MM.1S (cell line): Measurements from ENCODE around the gene LCN12.

Experiments used
- EZH2phosphoT487 ChIP-seq: fragments of 300-600 bp; sonication (generic); IDR thresholded peaks from 2 replicates; pipeline ENCODE4 v1.6.1; 2018; ENCODE audit warnings: antibody characterized with exemption, low read length
- TF ChIP-seq, protein P1 (sequence below): fragments of 300-600 bp; sonication (generic); IDR thresholded peaks from 2 replicates; pipeline ENCODE4 v1.5.1; 2016; ENCODE audit warnings: antibody characterized with exemption, low read length, mixed read lengths

GRCh38 chr9:136952876-136953770 lies 1.1 kb downstream of the LCN12 start:
- TF ChIP-seq, protein P1, sequence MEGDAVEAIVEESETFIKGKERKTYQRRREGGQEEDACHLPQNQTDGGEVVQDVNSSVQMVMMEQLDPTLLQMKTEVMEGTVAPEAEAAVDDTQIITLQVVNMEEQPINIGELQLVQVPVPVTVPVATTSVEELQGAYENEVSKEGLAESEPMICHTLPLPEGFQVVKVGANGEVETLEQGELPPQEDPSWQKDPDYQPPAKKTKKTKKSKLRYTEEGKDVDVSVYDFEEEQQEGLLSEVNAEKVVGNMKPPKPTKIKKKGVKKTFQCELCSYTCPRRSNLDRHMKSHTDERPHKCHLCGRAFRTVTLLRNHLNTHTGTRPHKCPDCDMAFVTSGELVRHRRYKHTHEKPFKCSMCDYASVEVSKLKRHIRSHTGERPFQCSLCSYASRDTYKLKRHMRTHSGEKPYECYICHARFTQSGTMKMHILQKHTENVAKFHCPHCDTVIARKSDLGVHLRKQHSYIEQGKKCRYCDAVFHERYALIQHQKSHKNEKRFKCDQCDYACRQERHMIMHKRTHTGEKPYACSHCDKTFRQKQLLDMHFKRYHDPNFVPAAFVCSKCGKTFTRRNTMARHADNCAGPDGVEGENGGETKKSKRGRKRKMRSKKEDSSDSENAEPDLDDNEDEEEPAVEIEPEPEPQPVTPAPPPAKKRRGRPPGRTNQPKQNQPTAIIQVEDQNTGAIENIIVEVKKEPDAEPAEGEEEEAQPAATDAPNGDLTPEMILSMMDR, result no peak
- TF ChIP-seq EZH2phosphoT487, result no peak
